Measurements from ENCODE around the gene INPP5F. TPM values are rescaled to one million over a fixed set of nuclear protein-coding genes. Genes with fewer than 3 reads are reported as not detected.

INPP5F gene
- total and polyA plus RNA-seq, 9 donors, result 8.1 to 18.8 (median 13.8) TPM

DNA sequence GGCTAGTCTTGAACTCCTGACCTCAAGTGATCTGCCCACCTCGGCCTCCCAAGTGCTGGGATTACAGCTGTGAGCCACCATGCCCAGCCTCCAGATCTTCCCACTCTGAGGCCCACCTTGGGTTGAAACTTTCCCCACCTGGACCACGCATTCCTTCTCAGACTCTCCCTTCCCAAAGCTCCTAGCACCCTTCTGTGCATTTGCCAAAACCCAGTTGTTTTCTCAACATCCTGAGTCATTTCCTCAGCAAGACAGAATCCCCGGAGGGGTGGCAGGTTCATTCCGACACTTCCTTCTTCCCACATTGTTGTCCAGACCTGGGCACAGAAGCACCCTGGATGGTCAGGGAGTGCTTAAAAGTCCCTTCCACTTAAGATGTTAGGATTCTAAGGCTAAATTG is 45.8 kb upstream of the INPP5F start:
- H3K9me3 ChIP-seq, result no peaks in the 10 kb centered on the region
- no peak for DNase-seq
- TF ChIP-seq POLR2A (IDR thresholded peaks at IDR 0.05) (no peak), EP300 (IDR thresholded peaks at IDR 0.05) (no peak)
- TF ChIP-seq, protein P1, sequence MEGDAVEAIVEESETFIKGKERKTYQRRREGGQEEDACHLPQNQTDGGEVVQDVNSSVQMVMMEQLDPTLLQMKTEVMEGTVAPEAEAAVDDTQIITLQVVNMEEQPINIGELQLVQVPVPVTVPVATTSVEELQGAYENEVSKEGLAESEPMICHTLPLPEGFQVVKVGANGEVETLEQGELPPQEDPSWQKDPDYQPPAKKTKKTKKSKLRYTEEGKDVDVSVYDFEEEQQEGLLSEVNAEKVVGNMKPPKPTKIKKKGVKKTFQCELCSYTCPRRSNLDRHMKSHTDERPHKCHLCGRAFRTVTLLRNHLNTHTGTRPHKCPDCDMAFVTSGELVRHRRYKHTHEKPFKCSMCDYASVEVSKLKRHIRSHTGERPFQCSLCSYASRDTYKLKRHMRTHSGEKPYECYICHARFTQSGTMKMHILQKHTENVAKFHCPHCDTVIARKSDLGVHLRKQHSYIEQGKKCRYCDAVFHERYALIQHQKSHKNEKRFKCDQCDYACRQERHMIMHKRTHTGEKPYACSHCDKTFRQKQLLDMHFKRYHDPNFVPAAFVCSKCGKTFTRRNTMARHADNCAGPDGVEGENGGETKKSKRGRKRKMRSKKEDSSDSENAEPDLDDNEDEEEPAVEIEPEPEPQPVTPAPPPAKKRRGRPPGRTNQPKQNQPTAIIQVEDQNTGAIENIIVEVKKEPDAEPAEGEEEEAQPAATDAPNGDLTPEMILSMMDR (IDR thresholded peaks at IDR 0.05), result no peak
- H3K4me3 ChIP-seq, result no peak overlapping the region
- peaks cover 1% of the 10 kb centered on the region for H3K4me1 ChIP-seq (ENCODE audit: insufficient read depth)
- no peaks in the 10 kb centered on the region for H3K27me3 ChIP-seq
- H3K36me3 ChIP-seq, result no peaks in the 10 kb centered on the region
- WGBS, 3 donors, result 43 to 59% (median 44%) methylated on average over 4 of the region's 4 CpGs
- no peak overlapping the region for H3K27ac ChIP-seq
- intact Hi-C loops (cut with DNase I), result loop anchor here in 1 of 4 donors (10.0 kb wide), 1 partner anchor 215 kb away; the partner anchor contains the start of gene SEC23IP

DNA sequence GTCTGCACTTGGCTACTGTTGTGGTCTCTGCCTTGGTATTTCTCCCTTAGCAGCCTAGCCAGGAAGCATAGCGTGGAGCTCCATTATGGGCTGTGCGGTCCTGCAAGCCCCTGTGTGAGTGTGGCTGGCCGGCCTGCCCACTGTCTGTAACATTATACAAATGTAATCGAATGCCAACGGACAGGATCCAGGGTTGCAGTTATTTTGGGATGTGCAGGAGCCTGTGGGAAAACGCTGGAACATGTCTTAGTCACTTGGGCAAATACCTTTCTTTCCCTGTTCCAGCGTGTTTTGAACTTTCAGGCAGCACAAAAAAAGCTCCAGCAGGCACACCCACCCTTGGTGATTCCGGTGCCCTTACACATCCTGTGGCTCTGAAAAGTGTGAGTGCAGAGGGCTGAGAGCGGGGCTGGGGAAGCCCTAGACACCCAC is 45.2 kb upstream of the INPP5F start:
- no peak for TF ChIP-seq EP300 (IDR thresholded peaks at IDR 0.05)
- TF ChIP-seq POLR2A (IDR thresholded peaks at IDR 0.05), result no peak
- TF ChIP-seq, protein P1 (IDR thresholded peaks at IDR 0.05), result no peak
- 47 to 56% (median 51%) methylated on average over 9 of the region's 9 CpGs for WGBS, 3 donors
- Histone ChIP-seq H3K4me1 (ENCODE audit: insufficient read depth) (peaks cover 1% of the 10 kb centered on the region), H3K4me3 (no peak overlapping the region), H3K9me3 (no peaks in the 10 kb centered on the region), H3K27me3 (no peaks in the 10 kb centered on the region), H3K36me3 (no peaks in the 10 kb centered on the region), H3K27ac (no peak overlapping the region)
- no peak for DNase-seq
- intact Hi-C loops (cut with DNase I), result loop anchor here in 1 of 4 donors (10.0 kb wide), 1 partner anchor 214 kb away; the partner anchor contains the start of gene SEC23IP

DNA sequence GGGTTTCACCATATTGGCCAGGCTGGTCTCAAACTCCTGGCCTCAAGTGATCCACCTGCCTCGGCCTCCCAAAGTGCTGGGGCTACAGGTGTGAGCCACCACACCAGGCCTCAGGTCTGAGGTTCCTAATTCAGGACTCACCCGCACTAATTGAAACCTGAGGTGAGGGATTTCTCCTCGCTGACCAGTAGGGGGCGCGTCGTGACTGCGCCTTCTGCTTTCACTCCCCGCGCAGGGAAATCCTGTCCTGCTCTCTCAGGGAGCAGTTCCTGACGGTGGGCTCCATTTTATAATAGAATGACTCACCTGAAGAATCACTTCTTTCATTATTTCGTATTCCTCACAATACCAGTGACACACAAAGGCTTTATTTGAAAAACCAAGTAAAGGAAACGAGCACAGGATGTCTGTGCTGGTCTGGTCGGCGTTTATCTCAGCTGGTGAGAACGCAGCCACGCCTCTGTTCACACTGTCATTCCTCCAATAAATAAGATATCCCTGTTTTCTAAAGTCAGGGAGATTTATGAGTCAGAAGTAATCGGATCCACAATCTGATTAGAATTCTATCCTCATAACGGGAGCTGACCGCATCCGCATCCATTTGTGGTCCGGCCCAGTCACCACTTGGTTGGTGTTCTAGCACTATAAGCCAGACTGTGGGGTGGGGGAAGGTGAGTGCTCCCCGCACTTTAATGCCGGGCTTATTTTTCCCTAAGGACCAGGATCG is 39.2 kb upstream of the INPP5F start:
- WGBS, 3 donors, result 28 to 36% (median 34%) methylated on average over 24 of the region's 24 CpGs
- intact Hi-C loops (cut with DNase I), result loop anchor here in 1 of 4 donors (10.0 kb wide), 1 partner anchor 208 kb away; the partner anchor contains the start of gene SEC23IP
- Histone ChIP-seq H3K9me3 (no peaks in the 10 kb centered on the region), H3K36me3 (no peaks in the 10 kb centered on the region), H3K4me3 (no peak overlapping the region), H3K27me3 (no peaks in the 10 kb centered on the region), H3K4me1 (ENCODE audit: insufficient read depth) (no peaks in the 10 kb centered on the region), H3K27ac (no peak overlapping the region)
- TF ChIP-seq POLR2A (IDR thresholded peaks at IDR 0.05), result no peak
- TF ChIP-seq, protein P1 (IDR thresholded peaks at IDR 0.05), result peak; percentile 82 to 96 (median 87)
- DNase-seq, result peak; percentile 76 to 85 (median 82)

DNA sequence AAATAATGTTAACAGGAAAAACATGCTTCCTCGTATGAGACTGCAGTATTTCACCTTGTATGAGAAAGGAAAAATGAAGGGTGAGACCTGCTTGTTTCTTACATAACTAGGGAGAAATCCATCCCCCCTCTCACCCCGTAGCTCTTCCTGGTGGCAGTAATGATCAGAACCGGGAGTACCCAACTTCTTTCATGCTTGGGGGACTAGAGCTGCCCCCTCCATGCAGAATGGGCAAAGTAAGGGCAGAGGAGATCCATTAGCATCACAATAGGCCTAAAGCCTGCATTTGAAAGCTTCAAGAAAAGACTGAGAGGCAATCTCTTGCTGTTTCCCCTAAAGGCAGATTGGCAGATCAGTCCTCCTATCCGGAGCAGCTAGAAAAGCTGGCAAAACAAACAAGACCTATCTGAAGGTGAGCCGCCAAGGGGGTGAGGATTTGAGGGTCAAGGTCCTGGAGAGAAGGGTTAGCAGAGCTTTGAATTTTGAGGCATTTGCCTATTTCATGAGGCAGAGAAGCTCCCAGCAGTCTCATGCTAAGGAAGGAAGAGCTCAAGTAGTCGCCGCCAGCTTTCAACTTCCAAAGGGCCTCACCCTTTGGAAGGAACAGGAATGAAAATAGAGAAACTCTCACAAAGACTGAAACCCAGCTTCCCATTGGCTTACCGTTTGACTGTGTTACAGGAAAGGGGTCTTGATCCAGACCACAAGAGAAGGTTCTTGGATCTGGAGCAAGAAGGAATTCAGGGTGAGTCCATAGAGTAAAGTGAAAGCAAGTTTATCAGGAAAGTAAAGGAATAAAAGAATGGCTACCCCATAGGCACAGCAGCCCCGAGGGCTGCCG is 38.4 kb upstream of the INPP5F start:
- intact Hi-C loops (cut with DNase I), result loop anchor here in 1 of 4 donors (10.0 kb wide), 1 partner anchor 207 kb away; the partner anchor contains the start of gene SEC23IP
- no peaks in the 10 kb centered on the region for H3K4me1 ChIP-seq (ENCODE audit: insufficient read depth)
- H3K36me3 ChIP-seq, result no peaks in the 10 kb centered on the region
- no peak overlapping the region for H3K27ac ChIP-seq
- no peak for DNase-seq
- H3K4me3 ChIP-seq, result no peak overlapping the region
- 66 to 74% (median 68%) methylated on average over 10 of the region's 10 CpGs for WGBS, 3 donors
- no peaks in the 10 kb centered on the region for H3K27me3 ChIP-seq
- TF ChIP-seq EP300 (IDR thresholded peaks at IDR 0.05), result no peak
- no peaks in the 10 kb centered on the region for H3K9me3 ChIP-seq
